GM18520 (cell line): ENCODE results near the gene TRPV3.
"Not testable (repeated sequence)": the region's sequence is repeated elsewhere in the genome, so short reads cannot be mapped to it uniquely, and the experiment has no call there.

Experiments
- ATAC-seq: cut with Tn5 transposase; IDR thresholded peaks from one replicate; pipeline ENCODE4 v1.9.1; 2021; ENCODE audit not compliant: unreplicated experiment

Gene TRPV3

GRCh38 chr17:3475812-3476610 lies 81.6 kb downstream of the TRPV3 start, which contains the start of gene ASPA:
Gene ASPA (plus strand): TSS chr17:3475997. CDS start chr17:3476160, 163 bp downstream.
- no peak for ATAC-seq

GRCh38 chr17:3475251-3475685 lies 82.3 kb downstream of the TRPV3 start:
- ATAC-seq = no peak

GRCh38 chr17:3474212-3474611 lies 83.4 kb downstream of the TRPV3 start:
- ATAC-seq = no peak

- ATAC-seq = no peak
These were observed 85.5 kb downstream of the TRPV3 start for GRCh38 chr17:3472137-3472536.

GRCh38 chr17:3471599-3471998 lies 86.0 kb downstream of the TRPV3 start, which contains the start of gene SPATA22:
Gene SPATA22 (minus strand): TSS chr17:3471819. CDS start chr17:3469325, 2,494 bp downstream.
- ATAC-seq = no peak

GRCh38 chr17:3469529-3469928 lies 88.1 kb downstream of the TRPV3 start:
- ATAC-seq = no peak

- not testable (repeated sequence) for ATAC-seq
These were observed 91.3 kb downstream of the TRPV3 start for GRCh38 chr17:3466355-3466754.
